ENCODE measurements around the gene ADAP1. TPM values are rescaled to one million over a fixed set of nuclear protein-coding genes. Genes with fewer than 3 reads are reported as not detected.

ADAP1 gene
- total RNA-seq, 1 experiment from 2014 or later = 77.6 TPM

DNA sequence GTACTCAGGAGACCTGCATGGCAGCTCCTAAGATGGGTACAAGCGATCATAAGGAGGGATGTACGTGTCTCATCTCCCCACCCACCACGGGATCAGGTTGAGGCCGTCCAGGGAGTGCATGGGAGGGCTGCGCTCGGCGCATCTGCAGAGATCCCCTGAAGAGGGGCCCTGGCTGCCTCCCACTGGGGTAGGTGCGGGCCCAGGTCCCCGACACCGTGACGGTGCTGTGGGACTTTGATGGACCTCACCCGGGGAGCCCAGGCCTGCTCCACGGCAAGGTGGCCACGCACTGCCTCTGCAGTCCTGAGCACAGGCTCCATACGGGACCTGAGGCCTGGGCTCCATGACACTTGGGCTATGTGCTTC, 65.5 kb downstream of the ADAP1 start:
- H3K4me3 ChIP-seq (ENCODE audit: low read depth, low read length) = no peak overlapping the region
- H3K4me1 Mint-ChIP-seq (ENCODE audit: low read depth, unreplicated experiment) = no peaks in the 10 kb centered on the region
- TF ChIP-seq, protein P1, sequence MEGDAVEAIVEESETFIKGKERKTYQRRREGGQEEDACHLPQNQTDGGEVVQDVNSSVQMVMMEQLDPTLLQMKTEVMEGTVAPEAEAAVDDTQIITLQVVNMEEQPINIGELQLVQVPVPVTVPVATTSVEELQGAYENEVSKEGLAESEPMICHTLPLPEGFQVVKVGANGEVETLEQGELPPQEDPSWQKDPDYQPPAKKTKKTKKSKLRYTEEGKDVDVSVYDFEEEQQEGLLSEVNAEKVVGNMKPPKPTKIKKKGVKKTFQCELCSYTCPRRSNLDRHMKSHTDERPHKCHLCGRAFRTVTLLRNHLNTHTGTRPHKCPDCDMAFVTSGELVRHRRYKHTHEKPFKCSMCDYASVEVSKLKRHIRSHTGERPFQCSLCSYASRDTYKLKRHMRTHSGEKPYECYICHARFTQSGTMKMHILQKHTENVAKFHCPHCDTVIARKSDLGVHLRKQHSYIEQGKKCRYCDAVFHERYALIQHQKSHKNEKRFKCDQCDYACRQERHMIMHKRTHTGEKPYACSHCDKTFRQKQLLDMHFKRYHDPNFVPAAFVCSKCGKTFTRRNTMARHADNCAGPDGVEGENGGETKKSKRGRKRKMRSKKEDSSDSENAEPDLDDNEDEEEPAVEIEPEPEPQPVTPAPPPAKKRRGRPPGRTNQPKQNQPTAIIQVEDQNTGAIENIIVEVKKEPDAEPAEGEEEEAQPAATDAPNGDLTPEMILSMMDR (IDR thresholded peaks at IDR 0.05; ENCODE audit: insufficient read depth in 1 of 2, low read depth in 1 of 2, low read length in 1 of 2, severe bottlenecking in 1 of 2, unreplicated experiment in 1 of 2) = no peak
- no peak for DNase-seq
- no peak overlapping the region for H3K27ac Mint-ChIP-seq (ENCODE audit: unreplicated experiment)
- H3K9me3 ChIP-seq = no peaks in the 10 kb centered on the region
- POLR2A ChIA-PET = no interaction called here
- peaks cover 10% of the 10 kb centered on the region for H3K36me3 ChIP-seq (ENCODE audit: control insufficient read depth, insufficient read depth, low read length)
- no peaks in the 10 kb centered on the region for H3K27me3 Mint-ChIP-seq (ENCODE audit: insufficient read depth, unreplicated experiment)
- H3K36me3 Mint-ChIP-seq (ENCODE audit: insufficient read depth, unreplicated experiment) = peaks cover 72% of the 10 kb centered on the region
- no peaks in the 10 kb centered on the region for H3K4me1 ChIP-seq
- H3K4me3 Mint-ChIP-seq (ENCODE audit: unreplicated experiment) = no peak overlapping the region
- CTCF ChIA-PET = no interaction called here
- H3K9me3 Mint-ChIP-seq (ENCODE audit: unreplicated experiment) = peaks cover 7% of the 10 kb centered on the region
- no peaks in the 10 kb centered on the region for H3K27me3 ChIP-seq (replicated peaks; ENCODE audit: control insufficient read depth, insufficient read depth, low read length)
- BruUV-seq (replicated peaks) = no TSS peak
- intact Hi-C loops (cut with micrococcal nuclease; ENCODE audit: unreplicated experiment) = no loop called here

DNA sequence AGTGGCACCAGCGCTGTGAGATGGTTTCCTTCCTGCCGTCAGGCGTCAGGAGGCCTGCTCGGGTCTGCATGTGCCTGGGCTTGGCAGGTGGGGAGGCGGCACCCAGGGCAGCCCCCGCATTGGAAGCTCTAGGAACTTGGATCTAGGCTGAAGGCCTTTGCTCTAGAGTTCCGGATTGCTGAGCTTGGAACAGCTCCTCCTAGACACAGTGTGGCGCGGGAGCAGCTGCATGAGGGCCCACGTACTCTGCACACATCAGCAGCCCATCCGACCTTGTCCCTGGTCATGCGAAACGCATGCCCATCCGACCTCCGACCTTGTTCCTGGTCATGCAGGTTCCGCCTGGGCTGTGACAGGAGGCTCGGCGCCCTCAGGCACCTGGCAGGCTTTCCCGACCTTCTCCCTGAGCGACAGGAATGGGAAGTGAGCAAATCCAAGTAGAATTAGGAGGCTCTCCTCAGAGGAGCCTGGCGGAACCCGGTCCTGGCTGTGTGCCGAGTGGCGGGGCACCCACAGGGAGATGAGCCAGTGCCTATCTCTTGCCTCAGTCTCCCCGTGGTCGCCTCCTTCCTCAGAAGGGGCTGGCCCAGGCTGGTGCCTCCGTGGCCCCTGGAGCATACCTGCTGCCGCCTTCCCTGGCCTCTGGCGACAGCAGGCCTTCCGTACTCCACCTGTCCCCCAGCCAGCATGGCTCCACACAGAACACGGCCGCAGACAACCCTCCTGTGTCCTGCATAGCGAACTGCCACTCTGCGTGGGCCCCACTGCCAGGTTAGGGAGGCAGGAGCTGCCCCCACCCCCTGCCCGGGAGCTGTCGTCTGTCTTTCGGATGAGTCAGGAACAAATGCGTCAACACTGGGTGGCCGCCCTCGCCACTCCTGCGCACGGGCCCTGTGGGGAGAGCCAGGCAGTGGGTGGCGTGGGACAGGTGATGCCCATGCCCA, 66.1 kb downstream of the ADAP1 start:
- CTCF ChIA-PET = no interaction called here
- Histone ChIP-seq H3K9me3 (no peaks in the 10 kb centered on the region), H3K4me3 (ENCODE audit: low read depth, low read length) (no peak overlapping the region), H3K36me3 (ENCODE audit: control insufficient read depth, insufficient read depth, low read length) (peaks cover 10% of the 10 kb centered on the region), H3K27me3 (replicated peaks; ENCODE audit: control insufficient read depth, insufficient read depth, low read length) (no peaks in the 10 kb centered on the region), H3K4me1 (no peaks in the 10 kb centered on the region)
- TF ChIP-seq, protein P1 (IDR thresholded peaks at IDR 0.05; ENCODE audit: insufficient read depth in 1 of 2, low read depth in 1 of 2, low read length in 1 of 2, severe bottlenecking in 1 of 2, unreplicated experiment in 1 of 2) = no peak
- Mint-ChIP-seq H3K4me1 (ENCODE audit: low read depth, unreplicated experiment) (no peaks in the 10 kb centered on the region), H3K27ac (ENCODE audit: unreplicated experiment) (no peak overlapping the region), H3K9me3 (ENCODE audit: unreplicated experiment) (peaks cover 7% of the 10 kb centered on the region), H3K27me3 (ENCODE audit: insufficient read depth, unreplicated experiment) (no peaks in the 10 kb centered on the region), H3K4me3 (ENCODE audit: unreplicated experiment) (no peak overlapping the region), H3K36me3 (ENCODE audit: insufficient read depth, unreplicated experiment) (peaks cover 66% of the 10 kb centered on the region)
- POLR2A ChIA-PET = no interaction called here
- no TSS peak for BruUV-seq (replicated peaks)
- no peak for DNase-seq
- intact Hi-C loops (cut with micrococcal nuclease; ENCODE audit: unreplicated experiment) = no loop called here

DNA sequence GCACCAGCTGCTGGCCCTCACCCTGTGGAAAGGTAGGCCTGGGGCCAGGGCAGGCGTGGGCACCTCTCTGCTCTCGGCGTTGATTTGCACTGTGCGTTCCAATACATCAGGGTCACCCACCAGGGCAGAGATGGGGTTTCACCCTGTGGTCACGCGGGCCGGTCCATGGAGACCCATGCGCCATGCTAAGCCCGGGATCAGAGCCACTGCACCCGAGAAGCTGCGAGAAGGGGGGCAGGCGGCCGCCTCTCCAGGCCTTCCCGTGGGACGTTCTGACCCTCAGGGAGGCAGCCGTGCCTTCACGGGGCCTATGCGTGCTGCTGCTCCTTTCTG, 67.0 kb downstream of the ADAP1 start:
- no peak overlapping the region for H3K4me3 Mint-ChIP-seq (ENCODE audit: unreplicated experiment)
- H3K4me1 Mint-ChIP-seq (ENCODE audit: low read depth, unreplicated experiment) = no peaks in the 10 kb centered on the region
- TF ChIP-seq, protein P1 (IDR thresholded peaks at IDR 0.05; ENCODE audit: insufficient read depth in 1 of 2, low read depth in 1 of 2, low read length in 1 of 2, severe bottlenecking in 1 of 2, unreplicated experiment in 1 of 2) = no peak

More for the DNA sequence above, 67.0 kb downstream of the ADAP1 start:
- POLR2A ChIA-PET = no interaction called here
- Mint-ChIP-seq H3K9me3 (ENCODE audit: unreplicated experiment) (no peaks in the 10 kb centered on the region), H3K27me3 (ENCODE audit: insufficient read depth, unreplicated experiment) (no peaks in the 10 kb centered on the region), H3K27ac (ENCODE audit: unreplicated experiment) (no peak overlapping the region), H3K36me3 (ENCODE audit: insufficient read depth, unreplicated experiment) (peaks cover 65% of the 10 kb centered on the region)
- intact Hi-C loops (cut with micrococcal nuclease; ENCODE audit: unreplicated experiment) = no loop called here
- CTCF ChIA-PET = no interaction called here
- Histone ChIP-seq H3K36me3 (ENCODE audit: control insufficient read depth, insufficient read depth, low read length) (peaks cover 7% of the 10 kb centered on the region), H3K9me3 (no peaks in the 10 kb centered on the region), H3K4me3 (ENCODE audit: low read depth, low read length) (no peak overlapping the region), H3K4me1 (no peaks in the 10 kb centered on the region), H3K27me3 (replicated peaks; ENCODE audit: control insufficient read depth, insufficient read depth, low read length) (no peaks in the 10 kb centered on the region)
- no peak for DNase-seq
- no TSS peak for BruUV-seq (replicated peaks)

Data from Caco-2 (cell line).